OCI-LY1 (cell line): ENCODE measurements around the gene ADORA2A.

Source experiments
- CTCF ChIP-seq: fragments of 200-600 bp; sonication (generic), shearing (Covaris generic); IDR thresholded peaks from 2 replicates; pipeline ENCODE4 v1.5.1; 2017; ENCODE audit warnings: mild to moderate bottlenecking, antibody characterized with exemption, low read length, moderate library complexity, mixed read lengths
- EZH2 ChIP-seq: fragments of 200-600 bp; sonication (generic), shearing (Covaris generic); IDR thresholded peaks from 2 replicates; pipeline ENCODE4 v1.8.0; 2017; ENCODE audit warnings: borderline replicate concordance, mixed run types, mild to moderate bottlenecking, antibody characterized with exemption, low read length, moderate library complexity, mixed read lengths

DNA sequence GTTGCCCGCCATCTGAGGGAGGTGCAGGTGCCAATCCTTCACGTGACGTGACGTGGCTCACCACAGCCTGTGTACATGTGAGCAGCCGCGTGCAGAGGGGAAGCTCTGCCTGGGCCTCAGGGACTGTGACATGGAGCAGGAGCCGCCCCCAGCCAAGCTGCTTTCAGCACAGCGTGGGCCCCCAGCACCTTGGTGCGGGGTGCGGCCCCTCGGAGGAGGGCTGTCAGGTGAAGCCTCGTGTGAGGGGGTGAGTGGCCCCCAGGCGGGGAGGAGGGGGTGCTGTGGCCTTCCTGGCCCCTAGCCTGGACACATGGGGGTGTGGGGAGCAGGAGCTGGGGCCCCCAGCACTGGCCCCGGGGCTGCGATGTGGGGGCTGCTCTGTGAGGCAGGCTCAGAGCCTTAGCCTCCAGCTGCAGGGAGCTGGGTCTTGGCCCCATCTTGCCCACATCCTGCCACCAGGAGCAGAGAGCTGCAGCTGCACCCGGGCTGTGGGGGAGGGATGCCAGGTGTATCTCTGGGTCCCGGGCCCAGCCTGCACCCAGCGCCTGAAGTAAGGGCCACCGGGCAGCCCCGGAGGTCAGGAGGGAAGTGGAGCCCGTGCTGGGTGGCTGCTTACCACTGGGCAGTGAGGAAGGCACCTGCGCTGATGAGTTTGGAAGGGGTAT, at the start of gene ADORA2A:
- TF ChIP-seq EZH2 = no peak
- no peak for TF ChIP-seq CTCF
